ENCODE measurements around the gene NDUFB5.

Gene NDUFB5

DNA sequence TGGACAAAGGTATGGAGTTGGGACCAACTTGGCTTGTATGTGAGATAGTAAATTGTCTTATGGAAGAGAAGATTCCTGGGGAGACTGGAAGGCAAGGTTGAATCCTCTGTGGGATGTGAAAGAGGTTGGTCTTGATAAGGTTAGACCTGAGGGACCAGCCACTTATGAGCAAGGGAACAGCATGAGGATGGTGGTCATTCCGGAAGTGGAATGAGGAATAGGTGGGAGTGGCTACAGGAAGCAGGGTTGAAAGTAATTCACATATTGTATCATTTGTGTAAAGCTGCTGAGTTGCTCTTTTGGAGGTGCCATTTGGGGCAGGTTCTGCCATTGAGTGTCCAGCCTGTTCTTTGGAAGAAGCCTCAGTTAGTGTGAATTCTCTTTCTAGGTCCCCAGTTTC is 61.4 kb downstream of the NDUFB5 start:
- no peak for FAIRE-seq
- DNase-seq (ENCODE audit: insufficient read length, low spot score) = no peak
- TF ChIP-seq, protein P1, sequence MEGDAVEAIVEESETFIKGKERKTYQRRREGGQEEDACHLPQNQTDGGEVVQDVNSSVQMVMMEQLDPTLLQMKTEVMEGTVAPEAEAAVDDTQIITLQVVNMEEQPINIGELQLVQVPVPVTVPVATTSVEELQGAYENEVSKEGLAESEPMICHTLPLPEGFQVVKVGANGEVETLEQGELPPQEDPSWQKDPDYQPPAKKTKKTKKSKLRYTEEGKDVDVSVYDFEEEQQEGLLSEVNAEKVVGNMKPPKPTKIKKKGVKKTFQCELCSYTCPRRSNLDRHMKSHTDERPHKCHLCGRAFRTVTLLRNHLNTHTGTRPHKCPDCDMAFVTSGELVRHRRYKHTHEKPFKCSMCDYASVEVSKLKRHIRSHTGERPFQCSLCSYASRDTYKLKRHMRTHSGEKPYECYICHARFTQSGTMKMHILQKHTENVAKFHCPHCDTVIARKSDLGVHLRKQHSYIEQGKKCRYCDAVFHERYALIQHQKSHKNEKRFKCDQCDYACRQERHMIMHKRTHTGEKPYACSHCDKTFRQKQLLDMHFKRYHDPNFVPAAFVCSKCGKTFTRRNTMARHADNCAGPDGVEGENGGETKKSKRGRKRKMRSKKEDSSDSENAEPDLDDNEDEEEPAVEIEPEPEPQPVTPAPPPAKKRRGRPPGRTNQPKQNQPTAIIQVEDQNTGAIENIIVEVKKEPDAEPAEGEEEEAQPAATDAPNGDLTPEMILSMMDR (IDR thresholded peaks at IDR 0.05; ENCODE audit: insufficient read depth, missing control alignments) = no peak

DNA sequence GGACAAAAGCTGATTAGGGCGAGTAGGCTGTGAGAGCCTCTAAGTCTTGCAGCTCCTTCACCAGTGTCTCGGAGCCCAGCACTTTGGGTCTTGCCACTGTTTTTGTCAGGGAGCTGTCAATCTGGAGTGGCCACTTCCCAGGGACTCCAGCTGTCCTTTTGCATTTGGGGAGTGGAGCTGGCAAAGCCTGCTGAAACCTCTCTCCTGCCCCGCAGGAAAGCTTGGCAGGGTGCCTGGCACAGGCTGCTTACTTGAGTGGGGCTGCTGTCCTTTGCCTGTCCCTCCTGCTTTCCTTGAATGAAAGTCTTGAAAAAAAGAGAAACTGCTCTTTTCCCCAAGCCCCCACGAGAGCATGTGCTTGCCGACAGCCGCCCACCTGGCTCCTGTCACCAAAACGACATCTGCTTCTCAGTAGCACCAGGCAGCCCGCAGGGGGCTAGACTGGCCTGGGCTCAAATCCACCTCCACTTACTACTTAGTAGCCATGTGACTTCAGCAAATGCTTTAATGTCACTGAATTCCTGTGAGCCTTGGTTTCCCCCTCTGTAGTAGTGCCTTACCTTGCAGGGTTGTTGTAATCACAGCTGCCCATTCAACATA is 61.9 kb downstream of the NDUFB5 start:
- FAIRE-seq = no peak
- TF ChIP-seq, protein P1 (IDR thresholded peaks at IDR 0.05; ENCODE audit: insufficient read depth, missing control alignments) = peak; percentile 8
- no peak for DNase-seq (ENCODE audit: insufficient read length, low spot score)

DNA sequence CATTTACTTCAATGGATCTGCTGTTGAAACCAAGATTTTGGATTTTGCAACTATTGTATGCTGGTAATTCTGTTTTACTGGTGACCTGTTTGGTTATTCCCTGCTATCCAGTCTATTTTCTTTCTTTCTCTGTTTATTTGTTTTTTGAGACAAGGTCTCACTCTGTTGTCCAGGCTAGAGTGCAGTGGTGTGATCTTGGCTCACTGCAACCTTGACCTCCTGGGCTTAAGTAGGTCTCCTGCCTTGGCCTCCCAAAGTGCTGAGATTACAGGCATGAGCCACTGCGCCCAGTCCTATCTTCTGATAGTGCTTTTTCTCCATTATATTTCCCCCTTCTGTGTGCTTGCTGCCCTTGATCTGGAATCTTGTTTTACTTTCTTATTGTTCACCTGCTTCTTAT is 63.8 kb downstream of the NDUFB5 start:
- DNase-seq (ENCODE audit: insufficient read length, low spot score) (no peak), FAIRE-seq (no peak)
- TF ChIP-seq, protein P1 (IDR thresholded peaks at IDR 0.05; ENCODE audit: insufficient read depth, missing control alignments) = no peak

DNA sequence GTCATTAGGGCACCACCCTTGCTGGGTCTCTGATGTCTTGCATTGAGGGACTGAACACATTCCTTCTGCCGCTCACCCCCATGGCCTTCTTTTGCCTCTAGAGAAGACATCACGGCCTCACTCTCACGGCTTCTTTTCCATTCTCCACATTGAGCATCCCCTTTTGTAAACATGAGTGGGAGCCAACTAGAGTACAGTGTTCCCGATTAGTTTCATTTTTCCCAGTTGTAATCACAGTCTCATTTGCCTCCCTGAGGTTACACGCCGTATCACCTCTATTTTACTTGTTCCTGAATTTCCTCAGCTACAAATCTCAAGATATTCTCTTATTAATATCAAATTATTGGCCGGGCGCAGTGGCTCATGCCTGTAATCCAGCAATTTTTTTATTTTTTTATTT is 65.7 kb downstream of the NDUFB5 start:
- FAIRE-seq = no peak
- TF ChIP-seq, protein P1 (IDR thresholded peaks at IDR 0.05; ENCODE audit: insufficient read depth, missing control alignments) = no peak

DNA sequence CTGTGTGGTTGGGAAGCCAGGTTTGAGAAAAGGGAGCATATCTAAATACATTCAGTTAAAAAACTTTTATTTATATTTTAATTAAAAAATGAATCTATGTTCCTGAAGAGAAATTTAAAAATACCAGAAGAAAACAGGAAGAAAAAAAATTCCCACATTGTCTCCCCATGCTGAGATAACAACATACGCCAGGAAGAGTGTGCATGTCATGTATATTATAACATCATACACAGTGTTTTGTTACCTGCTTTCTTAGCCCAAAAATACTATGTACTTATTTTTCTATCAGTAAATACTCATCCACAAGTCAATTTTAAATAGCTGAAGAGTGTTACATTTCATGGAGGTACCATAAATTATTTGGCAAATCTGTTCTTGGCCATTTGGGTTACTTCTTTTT is 66.7 kb downstream of the NDUFB5 start:
- TF ChIP-seq, protein P1 (IDR thresholded peaks at IDR 0.05; ENCODE audit: insufficient read depth, missing control alignments) = no peak
- no peak for FAIRE-seq
- no peak for DNase-seq (ENCODE audit: insufficient read length, low spot score)

More for the DNA sequence above, 65.7 kb downstream of the NDUFB5 start:
- no peak for DNase-seq (ENCODE audit: insufficient read length, low spot score)

DNA sequence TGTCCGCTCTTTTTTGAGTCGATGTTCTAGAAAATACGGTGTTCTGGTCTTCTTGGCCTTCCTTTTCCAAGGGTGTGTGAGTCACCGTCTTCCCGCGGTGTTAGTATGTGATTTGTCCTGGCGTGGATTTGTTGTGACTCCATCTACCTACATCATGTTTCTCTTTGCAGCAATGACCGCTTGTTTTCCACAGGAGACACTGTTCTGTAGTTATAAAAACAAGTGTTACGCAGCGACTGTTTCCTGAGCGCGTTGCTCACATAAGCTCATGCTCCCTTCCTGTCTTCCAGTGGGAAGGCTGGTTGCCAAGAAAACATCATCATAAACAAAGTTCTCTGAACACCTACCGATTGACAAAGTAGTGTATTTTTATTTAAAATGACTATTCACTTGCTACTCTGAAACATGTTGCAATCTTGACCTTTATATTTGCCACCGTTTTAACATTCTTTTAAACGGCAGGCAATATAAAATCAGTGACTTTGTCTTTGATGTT is 67.2 kb downstream of the NDUFB5 start:
- TF ChIP-seq, protein P1 (IDR thresholded peaks at IDR 0.05; ENCODE audit: insufficient read depth, missing control alignments) = no peak

DNA sequence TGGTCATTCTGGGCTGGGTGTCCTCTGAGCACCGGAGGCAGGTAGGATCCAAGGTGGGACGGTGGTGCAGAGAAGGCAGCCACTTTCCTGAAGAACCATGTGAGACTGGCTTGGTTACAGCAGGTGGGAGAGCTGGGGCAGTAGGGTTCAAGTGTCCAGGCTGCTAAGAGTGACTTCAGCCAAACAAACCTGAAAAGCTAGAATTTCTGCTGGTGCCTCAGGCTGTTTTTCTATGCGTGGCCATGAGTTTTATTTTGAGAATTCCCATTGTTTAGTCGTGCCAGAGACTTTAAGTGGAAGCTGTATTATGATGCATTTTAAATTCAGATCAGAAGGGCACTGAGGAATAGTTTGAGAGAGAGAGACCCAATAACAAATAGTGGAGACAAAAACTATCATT is 68.3 kb downstream of the NDUFB5 start:
- no peak for DNase-seq (ENCODE audit: insufficient read length, low spot score)
- FAIRE-seq = no peak
- TF ChIP-seq, protein P1 (IDR thresholded peaks at IDR 0.05; ENCODE audit: insufficient read depth, missing control alignments) = no peak

More for the DNA sequence above, 67.2 kb downstream of the NDUFB5 start:
- no peak for FAIRE-seq
- DNase-seq (ENCODE audit: insufficient read length, low spot score) = no peak
